H1 (cell line): Measurements from ENCODE around the gene DNAJA3. TPM values are rescaled to one million over a fixed set of nuclear protein-coding genes. Genes with fewer than 3 reads are reported as not detected.

Source experiments
- BACH1 ChIP-seq: IDR thresholded peaks from 2 replicates; pipeline ENCODE4 v1.6.1; 2012; ENCODE audit warnings: low read length, improper control_type of control experiment
- CEBPB ChIP-seq: IDR thresholded peaks from 2 replicates; pipeline ENCODE4 v1.6.1; 2012; ENCODE audit warnings: low read depth, low read length
- EGR1 ChIP-seq: IDR thresholded peaks from 2 replicates; pipeline ENCODE4 v1.6.1; 2011; ENCODE audit warnings: low read depth, low read length, borderline replicate concordance
- KDM5A ChIP-seq: fragments of 200-600 bp; IDR thresholded peaks from 2 replicates; pipeline ENCODE4 v1.7.1; 2012; ENCODE audit warnings: mild to moderate bottlenecking, low read length, inconsistent platforms, mixed read lengths
- MAFK ChIP-seq: IDR thresholded peaks from 2 replicates; pipeline ENCODE4 v1.6.1; 2012; ENCODE audit warnings: low read depth, mild to moderate bottlenecking, improper control_type of control experiment, low read length
- NANOG ChIP-seq: IDR thresholded peaks from 2 replicates; pipeline ENCODE4 v1.6.1; 2011; ENCODE audit warnings: low read length, low read depth, mild to moderate bottlenecking, inconsistent platforms; ENCODE audit not compliant: insufficient read depth, poor library complexity, severe bottlenecking
- POLR2A ChIP-seq, 2 experiments: IDR thresholded peaks; 1 replicate in 1 of 2; 2 replicates in 1 of 2; pipeline ENCODE4 v1.6.1; 2011; ENCODE audit warnings: low read depth in 2 of 2, low read length in 2 of 2, mild to moderate bottlenecking in 2 of 2; ENCODE audit errors: control extremely low read depth in 1 of 2
- SP4 ChIP-seq: IDR thresholded peaks from 2 replicates; pipeline ENCODE4 v1.6.1; 2012; ENCODE audit warnings: low read length, inconsistent platforms
- TAF7 ChIP-seq: optimal IDR thresholded peaks from 2 replicates; pipeline ENCODE3; 2011; ENCODE audit warnings: low read depth, mild to moderate bottlenecking, inconsistent platforms, low read length, moderate library complexity, borderline replicate concordance
- polyA plus RNA-seq, 7 experiments: library from polyadenylated mRNA; depleted of rRNA in 3 of 7; stranded (reverse) in 5 of 7; unstranded in 2 of 7; fragments of >200 nt in 5 of 7; fragments of 200-250 nt in 2 of 7; gene quantifications; 1 replicate in 5 of 7; 2 replicates in 1 of 7; 4 replicates in 1 of 7; pipeline versions ENCODE4 v1.2.1 to v1.2.3, GENCODE V29; 2011 to 2013; ENCODE audit warnings: missing spikeins in 2 of 7, mixed read lengths in 2 of 7
- total RNA-seq: library from RNA; stranded (reverse); fragmentation: NEBNext Ultra II Directional; extraction: Animal tissue kit (Norgen Biotek cat#: 25700); gene quantifications from 2 replicates; pipeline ENCODE4 v1.2.1, GENCODE V29; 2021
- TF ChIP-seq, protein P1 (sequence below): fragments of 300-600 bp; sonication (generic); IDR thresholded peaks from 2 replicates; pipeline ENCODE4 v1.7.1; 2012; ENCODE audit warnings: low read length, moderate library complexity, mild to moderate bottlenecking, inconsistent platforms; ENCODE audit not compliant: insufficient replicate concordance

The DNAJA3 gene
- total and polyA plus RNA-seq, 2 of the 8 experiments (the other 6 are each of a cell fraction or from before 2014, with no cell fraction given) = 37.3 to 59.1 TPM

DNA sequence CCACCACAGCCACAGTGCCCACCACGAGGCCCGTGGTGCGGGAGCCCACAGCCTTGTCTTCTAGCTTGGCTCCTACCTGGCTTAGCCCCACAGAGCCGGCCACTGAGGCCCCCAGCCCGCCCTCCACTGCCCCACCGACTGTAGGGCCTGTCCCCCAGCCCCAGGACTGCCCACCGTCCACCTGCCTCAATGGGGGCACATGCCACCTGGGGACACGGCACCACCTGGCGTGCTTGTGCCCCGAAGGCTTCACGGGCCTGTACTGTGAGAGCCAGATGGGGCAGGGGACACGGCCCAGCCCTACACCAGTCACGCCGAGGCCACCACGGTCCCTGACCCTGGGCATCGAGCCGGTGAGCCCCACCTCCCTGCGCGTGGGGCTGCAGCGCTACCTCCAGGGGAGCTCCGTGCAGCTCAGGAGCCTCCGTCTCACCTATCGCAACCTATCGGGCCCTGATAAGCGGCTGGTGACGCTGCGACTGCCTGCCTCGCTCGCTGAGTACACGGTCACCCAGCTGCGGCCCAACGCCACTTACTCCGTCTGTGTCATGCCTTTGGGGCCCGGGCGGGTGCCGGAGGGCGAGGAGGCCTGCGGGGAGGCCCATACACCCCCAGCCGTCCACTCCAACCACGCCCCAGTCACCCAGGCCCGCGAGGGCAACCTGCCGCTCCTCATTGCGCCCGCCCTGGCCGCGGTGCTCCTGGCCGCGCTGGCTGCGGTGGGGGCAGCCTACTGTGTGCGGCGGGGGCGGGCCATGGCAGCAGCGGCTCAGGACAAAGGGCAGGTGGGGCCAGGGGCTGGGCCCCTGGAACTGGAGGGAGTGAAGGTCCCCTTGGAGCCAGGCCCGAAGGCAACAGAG is 43.5 kb upstream of the DNAJA3 start (continued):
- TF ChIP-seq, protein P1, sequence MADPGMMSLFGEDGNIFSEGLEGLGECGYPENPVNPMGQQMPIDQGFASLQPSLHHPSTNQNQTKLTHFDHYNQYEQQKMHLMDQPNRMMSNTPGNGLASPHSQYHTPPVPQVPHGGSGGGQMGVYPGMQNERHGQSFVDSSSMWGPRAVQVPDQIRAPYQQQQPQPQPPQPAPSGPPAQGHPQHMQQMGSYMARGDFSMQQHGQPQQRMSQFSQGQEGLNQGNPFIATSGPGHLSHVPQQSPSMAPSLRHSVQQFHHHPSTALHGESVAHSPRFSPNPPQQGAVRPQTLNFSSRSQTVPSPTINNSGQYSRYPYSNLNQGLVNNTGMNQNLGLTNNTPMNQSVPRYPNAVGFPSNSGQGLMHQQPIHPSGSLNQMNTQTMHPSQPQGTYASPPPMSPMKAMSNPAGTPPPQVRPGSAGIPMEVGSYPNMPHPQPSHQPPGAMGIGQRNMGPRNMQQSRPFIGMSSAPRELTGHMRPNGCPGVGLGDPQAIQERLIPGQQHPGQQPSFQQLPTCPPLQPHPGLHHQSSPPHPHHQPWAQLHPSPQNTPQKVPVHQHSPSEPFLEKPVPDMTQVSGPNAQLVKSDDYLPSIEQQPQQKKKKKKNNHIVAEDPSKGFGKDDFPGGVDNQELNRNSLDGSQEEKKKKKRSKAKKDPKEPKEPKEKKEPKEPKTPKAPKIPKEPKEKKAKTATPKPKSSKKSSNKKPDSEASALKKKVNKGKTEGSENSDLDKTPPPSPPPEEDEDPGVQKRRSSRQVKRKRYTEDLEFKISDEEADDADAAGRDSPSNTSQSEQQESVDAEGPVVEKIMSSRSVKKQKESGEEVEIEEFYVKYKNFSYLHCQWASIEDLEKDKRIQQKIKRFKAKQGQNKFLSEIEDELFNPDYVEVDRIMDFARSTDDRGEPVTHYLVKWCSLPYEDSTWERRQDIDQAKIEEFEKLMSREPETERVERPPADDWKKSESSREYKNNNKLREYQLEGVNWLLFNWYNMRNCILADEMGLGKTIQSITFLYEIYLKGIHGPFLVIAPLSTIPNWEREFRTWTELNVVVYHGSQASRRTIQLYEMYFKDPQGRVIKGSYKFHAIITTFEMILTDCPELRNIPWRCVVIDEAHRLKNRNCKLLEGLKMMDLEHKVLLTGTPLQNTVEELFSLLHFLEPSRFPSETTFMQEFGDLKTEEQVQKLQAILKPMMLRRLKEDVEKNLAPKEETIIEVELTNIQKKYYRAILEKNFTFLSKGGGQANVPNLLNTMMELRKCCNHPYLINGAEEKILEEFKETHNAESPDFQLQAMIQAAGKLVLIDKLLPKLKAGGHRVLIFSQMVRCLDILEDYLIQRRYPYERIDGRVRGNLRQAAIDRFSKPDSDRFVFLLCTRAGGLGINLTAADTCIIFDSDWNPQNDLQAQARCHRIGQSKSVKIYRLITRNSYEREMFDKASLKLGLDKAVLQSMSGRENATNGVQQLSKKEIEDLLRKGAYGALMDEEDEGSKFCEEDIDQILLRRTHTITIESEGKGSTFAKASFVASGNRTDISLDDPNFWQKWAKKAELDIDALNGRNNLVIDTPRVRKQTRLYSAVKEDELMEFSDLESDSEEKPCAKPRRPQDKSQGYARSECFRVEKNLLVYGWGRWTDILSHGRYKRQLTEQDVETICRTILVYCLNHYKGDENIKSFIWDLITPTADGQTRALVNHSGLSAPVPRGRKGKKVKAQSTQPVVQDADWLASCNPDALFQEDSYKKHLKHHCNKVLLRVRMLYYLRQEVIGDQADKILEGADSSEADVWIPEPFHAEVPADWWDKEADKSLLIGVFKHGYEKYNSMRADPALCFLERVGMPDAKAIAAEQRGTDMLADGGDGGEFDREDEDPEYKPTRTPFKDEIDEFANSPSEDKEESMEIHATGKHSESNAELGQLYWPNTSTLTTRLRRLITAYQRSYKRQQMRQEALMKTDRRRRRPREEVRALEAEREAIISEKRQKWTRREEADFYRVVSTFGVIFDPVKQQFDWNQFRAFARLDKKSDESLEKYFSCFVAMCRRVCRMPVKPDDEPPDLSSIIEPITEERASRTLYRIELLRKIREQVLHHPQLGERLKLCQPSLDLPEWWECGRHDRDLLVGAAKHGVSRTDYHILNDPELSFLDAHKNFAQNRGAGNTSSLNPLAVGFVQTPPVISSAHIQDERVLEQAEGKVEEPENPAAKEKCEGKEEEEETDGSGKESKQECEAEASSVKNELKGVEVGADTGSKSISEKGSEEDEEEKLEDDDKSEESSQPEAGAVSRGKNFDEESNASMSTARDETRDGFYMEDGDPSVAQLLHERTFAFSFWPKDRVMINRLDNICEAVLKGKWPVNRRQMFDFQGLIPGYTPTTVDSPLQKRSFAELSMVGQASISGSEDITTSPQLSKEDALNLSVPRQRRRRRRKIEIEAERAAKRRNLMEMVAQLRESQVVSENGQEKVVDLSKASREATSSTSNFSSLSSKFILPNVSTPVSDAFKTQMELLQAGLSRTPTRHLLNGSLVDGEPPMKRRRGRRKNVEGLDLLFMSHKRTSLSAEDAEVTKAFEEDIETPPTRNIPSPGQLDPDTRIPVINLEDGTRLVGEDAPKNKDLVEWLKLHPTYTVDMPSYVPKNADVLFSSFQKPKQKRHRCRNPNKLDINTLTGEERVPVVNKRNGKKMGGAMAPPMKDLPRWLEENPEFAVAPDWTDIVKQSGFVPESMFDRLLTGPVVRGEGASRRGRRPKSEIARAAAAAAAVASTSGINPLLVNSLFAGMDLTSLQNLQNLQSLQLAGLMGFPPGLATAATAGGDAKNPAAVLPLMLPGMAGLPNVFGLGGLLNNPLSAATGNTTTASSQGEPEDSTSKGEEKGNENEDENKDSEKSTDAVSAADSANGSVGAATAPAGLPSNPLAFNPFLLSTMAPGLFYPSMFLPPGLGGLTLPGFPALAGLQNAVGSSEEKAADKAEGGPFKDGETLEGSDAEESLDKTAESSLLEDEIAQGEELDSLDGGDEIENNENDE = no peak
- no peak for TF ChIP-seq KDM5A
- no peak for TF ChIP-seq TAF7
- TF ChIP-seq NANOG = no peak
- TF ChIP-seq MAFK = no peak
- no peak for TF ChIP-seq EGR1
- no peak for TF ChIP-seq POLR2A (IDR thresholded peaks at IDR 0.05; ENCODE audit: control extremely low read depth in 1 of 2, low read depth in 2 of 2, low read length in 2 of 2)
- TF ChIP-seq SP4 = no peak
- no peak for TF ChIP-seq BACH1
- no peak for TF ChIP-seq CEBPB
